HG02938 (cell line): ENCODE results near the gene MAPRE3.

Experiments used
- ATAC-seq: cut with Tn5 transposase; IDR thresholded peaks from one replicate; pipeline ENCODE4 v1.9.1; 2021; ENCODE audit warnings: mild to moderate bottlenecking, moderate library complexity; ENCODE audit not compliant: unreplicated experiment

MAPRE3 gene

DNA sequence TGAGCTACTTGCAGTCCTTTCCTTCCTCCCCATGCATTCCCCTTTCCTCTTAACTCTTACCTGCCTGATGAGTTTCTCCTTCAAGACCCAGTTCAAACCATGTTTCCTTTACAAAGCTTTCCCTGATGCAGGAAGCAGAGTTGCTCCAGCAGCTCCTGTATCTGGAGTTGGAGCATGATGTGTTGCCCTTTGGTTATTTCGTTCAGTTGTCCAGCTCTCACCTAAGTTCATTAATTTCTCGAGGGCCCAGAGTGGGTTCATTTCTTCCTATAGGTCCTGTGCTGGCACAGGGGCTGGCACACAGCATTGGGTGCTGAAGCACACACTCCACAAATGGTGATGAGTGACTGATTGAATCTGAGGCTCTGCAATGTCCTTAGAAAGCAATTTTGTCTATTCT, 39.3 kb downstream of the MAPRE3 start:
- no peak for ATAC-seq

DNA sequence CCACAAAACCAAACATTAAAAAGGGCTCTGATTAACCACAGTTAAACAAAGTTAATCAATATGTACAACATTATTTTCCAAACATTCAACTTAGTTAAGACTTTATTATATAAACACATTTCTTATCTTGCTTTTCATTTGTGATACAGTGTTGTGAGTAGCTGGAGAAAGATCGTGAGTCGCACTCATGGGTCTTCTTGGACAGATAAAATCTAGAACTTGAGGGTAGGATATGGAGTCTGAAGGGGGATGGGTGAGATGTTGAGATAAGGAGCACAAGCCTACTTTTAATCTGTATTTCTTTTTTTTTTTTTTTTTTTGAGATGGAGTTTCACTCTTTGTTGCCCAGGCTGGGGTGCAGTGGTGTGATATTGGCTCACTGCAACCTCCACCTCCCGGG, 39.7 kb downstream of the MAPRE3 start:
- ATAC-seq: no peak

DNA sequence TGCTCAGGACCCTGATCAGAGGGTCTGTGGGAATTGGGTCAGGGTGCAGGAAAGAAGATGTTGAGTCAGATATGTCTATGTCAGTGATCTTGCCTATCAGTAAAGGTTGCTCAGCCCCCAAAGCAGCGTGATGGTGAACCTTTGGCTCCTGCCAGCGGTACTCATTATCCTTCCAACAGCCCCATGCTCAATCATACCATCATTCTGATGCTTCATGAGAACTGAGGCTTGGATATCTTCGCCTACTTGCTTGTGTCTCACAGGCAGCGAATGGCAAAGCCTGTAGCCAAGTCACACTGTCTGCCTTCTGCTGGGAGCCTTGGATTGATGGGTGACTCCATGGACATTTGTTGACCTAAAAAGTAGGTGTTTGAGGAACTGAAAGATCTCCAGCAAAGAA, 43.3 kb downstream of the MAPRE3 start:
- no peak for ATAC-seq

DNA sequence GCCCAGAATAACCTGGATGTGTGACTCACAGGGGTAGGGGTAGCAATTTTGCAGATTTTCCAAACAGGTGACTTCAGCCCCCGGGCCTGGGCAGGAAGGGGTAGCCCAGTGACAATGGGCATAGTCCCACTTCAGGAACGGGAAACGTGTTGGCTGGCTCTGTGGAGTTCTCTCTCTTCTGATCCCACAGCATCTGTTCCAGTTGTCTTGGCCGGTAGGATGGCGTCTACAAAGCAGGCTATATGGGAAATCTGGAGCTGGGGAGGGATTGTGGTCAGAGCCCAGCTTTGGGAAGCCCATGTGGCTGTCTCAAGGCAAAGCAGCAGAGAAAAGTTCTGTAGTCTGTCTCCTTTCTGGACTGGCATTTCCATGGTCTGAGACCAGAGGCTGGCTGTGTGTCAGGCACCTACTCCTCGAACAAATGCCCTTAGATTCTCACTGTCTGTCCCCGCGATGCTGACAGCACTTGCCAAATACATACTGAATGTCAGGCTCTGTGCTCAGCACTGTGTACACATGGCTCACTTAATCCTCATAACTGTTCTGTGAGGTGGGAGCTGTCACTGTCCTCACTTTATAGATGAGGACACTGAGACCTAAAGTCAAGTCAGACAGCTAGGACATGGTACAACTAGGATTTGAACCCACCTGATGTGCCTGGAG, 44.5 kb downstream of the MAPRE3 start:
- no peak for ATAC-seq

DNA sequence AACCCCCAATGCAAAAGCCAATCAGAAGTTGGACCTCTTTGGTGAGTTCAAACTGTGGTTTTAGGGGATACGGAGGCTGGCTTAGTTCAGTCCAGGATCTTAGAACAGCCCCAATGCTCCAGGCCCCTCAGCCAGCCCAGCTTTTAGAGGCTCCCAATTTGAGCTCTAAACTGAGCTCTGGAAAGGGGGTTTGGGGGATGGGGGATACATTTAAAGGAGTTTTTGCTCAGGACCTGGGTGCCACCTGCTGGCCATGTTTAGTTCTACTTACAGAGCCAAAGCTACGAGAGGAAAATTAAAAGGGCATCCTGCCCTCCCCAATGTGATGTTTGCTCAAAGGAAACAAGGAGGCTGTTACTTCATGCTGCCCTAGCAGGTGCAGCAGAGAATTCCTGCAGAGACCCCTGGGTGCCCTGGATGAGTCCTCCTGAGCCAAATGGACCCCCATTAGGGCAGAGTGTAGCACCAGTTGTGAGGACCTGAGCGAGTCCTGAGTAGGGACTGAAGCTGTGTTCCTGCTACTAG, 46.4 kb downstream of the MAPRE3 start:
- ATAC-seq: no peak

DNA sequence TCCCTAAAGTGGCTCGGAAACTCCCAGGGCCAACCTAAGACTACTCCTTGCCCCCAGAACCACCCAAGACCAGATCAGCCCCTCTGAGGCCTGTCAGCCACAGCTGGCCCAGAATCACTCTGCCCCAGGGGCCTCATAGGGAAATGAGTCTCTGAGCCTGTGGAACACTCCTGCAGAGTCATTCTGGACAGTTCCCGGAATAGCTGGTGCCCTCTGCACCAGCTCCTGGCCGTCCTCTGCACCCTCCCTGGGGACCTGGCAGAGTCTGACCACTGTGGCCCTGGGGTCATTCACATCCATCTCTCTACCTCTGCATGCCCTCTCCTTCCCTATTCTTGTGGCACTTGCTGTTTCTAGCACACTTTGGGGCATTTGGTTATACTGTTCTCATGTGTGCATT, 47.7 kb downstream of the MAPRE3 start:
- no peak for ATAC-seq

DNA sequence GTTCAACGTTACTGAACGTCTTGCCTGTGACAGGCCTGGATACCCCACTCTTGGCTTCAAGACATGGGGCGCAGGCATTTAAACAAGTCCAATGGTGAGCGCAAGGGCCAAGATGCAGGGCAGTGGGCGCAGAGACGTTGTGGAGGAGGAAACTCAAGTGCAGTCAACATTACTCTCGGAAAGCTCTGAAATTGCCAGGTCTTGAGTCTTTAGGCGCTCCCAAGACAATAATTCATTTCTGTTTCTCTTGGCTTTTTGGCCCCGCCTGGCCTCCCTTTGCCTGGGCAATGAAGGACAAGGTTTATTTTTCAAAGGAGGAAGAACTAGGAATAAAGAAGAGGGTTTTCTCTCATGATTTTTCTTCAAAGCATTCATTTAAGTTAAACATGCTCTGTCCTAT, 49.0 kb downstream of the MAPRE3 start:
- ATAC-seq: no peak

DNA sequence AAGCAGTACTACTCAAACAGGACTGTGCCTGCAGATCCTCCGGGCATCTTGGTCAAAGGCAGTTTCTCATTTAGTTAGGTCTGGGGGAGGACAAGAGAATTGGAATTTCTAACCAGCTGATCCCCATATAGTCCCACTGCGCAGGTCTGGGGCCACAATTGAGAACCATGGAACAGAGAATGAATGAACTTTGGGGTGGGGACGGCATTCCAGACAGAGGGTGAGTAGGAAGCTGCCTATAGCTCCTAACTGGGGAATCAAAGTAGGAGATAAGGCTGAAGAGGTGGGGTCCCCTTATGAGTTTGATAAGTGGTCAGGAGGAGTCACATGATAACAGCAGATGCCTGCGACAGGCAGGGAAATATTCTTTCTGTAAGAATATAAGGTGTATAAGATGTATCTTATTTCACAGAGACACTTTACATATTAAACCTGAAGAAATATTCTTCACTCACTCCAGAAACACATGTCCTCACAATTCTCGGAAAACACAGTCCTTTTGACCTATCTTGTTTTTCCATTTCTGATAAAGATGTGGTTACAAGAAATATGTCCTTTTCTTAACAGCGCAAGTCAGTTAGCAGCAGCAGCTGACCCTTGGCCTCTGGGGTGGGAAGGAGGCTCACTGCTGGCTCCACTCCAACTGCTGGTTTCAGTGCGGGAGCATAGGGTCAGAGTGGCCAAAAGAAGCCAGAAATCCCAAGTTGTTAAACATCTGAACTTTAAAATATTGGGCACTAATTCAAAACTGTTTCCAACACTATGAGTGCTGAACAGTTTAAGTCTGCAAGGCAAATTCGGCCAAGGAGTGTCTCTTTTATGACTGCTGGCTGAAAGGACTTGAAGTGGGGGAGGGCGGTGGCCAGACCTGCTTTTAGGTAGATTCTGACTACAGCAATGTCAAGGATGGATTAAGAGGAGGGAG, 49.8 kb downstream of the MAPRE3 start:
- no peak for ATAC-seq

DNA sequence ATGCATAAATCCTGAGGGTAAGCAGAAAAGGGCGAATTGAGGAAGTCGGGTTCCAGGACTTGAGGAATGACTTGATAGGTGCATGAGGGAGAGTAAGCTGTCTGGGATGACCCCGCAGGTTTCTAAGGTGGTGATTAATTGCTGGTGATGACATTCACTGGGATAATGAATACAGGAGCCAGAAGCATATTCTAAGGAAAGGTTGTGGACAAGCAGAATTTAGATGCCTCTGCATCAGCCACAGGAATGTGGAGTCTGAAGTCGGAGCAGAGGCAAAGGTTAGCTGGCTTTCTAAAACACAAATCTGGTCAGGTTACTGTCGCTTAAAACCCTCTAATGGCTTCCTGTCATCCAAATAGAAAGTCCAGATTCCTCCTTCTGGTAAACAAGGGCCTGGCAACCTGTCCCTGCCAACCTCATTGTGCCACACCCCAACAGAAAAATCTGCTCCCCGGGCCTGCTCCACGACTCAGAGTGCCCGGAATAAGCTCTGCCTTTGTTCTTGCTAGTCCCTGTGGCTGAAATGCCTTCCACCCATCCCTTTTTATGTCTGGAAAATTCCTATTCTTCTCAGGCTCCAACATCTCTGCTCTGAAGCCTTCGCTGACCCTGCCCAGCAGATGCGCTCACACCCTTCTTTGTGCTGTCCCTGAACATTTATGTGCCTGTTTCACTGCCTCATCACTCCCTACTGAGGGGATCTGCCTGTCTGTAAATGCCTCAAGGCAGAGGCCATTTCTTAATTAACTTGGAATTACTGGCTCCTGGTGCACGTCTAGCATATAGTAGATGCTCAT, 51.0 kb downstream of the MAPRE3 start:
- ATAC-seq: no peak

DNA sequence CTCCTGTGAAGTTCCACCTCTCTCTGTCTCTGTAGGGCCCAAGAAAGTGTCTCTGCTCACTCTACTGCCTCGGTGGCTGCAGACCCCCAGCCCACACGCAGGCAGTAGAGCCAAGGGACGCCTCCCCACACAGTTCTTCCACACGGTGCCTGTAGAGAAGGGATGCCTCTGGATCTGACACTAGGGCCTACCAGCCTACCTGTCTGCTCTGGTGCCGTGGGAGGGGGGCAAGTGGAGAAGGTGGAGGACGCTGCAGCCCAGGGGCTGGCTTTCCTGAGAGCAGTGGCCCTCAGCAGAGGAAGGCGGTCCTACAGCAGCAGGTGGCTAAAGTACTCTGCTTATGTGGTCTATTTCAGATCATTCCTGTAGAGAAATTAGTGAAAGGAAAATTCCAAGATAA, 53.3 kb downstream of the MAPRE3 start:
- no peak for ATAC-seq

DNA sequence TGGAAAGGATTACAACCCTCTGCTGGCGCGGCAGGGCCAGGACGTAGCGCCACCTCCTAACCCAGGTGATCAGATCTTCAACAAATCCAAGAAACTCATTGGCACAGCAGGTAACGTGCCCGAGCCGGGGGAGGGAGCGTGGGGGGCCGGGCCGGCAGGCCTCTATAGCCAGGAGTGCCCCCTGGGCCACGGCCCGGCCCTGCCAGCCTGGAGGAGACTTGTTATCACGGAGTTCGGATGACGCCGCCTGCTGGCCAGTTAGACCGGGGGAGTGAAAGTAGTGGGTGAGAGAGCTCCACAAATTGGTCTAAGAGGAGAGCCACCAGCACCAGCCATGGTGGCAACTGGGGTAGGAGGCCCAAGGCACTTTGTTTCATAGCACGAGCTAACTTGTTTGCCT, 53.8 kb downstream of the MAPRE3 start:
- ATAC-seq: no peak

DNA sequence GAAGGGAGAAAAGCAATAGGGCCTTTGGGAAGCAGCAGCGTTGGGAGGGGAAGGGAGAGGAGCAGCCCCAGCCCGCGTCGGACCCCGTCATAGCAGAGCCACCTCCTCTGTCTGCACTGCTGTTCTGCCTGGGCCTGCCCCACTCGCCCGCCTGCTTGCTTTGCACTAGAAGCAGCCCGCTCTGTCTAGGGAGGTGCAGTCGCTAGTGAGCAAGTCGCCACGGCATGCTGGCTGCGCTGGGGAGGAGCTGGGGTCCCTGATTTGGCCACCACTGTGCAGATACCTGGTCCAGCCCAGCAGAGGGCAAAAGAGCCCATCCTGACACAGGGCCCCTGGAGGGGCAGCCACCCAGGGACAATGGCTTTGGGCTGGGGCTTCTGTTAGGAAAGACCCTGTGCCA, 54.4 kb downstream of the MAPRE3 start:
- ATAC-seq: no peak

DNA sequence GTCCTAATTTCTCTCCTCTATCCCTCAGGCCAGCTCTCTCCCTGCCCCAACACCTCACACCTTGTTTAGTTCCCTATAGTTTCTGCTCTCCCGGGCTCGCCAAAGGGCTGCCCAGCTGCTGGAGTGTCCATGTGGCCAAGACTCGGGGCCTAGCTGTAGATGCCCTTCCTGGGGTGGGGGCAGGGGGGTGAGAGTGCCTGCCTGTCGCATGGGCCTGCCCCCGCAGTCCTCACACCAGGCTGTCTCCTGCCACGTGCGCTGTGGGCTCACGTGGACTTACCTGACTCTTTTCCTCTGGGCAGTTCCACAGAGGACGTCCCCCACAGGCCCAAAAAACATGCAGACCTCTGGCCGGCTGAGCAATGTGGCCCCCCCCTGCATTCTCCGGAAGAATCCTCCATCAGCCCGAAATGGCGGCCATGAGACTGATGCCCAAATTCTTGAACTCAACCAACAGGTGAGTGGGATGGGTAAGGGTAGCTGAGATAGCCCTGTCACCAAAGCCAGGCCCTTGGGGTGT, 54.9 kb downstream of the MAPRE3 start:
- no peak for ATAC-seq

DNA sequence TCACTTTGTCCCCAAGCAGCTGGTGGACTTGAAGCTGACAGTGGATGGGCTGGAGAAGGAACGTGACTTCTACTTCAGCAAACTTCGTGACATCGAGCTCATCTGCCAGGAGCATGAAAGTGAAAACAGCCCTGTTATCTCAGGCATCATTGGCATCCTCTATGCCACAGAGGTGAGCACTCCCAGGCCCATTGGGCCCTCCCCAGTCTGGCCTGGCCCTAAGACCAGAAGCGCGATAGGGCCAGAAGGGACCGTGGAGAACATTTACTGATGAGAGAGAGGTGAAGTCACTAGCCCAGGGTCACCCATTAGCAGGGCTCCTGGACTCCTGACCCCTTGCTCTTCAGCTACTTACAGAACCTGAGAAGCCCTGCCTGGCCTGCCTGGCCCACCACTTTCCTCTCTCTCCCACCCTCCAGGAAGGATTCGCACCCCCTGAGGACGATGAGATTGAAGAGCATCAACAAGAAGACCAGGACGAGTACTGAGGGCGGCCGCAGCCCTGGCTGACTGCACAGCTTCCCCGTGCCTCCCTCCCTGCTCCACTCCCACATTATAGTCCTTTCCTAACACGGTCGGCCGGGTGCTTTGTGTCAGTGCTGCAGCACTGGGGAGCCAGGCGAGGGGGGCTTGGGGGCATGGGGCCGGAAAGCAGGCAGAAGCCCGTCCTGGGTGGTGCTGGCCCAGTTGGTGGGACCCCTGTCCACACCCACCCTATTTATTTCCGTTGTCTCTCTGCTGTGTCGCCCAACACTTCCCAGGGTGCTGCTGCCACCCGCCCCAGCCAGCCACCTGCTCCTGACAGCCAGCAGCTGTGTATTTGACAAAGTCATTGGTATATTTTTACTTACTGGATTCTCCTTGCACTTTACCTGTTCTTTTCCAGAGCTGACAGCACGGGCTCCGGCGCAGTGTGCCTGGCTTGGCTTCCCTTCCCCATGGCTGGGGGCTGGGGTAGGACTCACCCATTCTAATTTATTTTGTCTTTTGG, 55.7 kb downstream of the MAPRE3 start:
- ATAC-seq: no peak

DNA sequence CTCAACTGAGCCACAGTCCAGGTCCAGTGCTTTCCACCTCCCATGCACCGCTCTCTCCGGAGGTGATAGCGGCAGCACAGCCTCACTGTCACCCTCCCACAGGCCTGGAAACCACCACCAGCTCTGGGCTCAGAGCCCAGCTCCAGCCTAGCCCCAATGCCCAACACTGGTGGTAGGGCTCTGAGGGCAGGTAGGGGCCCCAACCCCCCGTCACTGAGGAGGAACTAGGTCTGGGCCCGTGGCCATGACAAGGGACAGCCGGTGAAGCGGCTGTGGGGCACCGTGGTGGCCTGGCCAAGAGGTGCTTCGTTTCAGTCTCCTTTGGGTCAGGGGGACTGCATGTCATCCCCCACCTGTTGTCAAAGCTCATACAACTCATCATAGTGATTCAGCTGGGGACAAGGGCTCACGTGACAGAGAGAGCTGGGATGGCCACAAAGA, 56.8 kb downstream of the MAPRE3 start:
- ATAC-seq: no peak

DNA sequence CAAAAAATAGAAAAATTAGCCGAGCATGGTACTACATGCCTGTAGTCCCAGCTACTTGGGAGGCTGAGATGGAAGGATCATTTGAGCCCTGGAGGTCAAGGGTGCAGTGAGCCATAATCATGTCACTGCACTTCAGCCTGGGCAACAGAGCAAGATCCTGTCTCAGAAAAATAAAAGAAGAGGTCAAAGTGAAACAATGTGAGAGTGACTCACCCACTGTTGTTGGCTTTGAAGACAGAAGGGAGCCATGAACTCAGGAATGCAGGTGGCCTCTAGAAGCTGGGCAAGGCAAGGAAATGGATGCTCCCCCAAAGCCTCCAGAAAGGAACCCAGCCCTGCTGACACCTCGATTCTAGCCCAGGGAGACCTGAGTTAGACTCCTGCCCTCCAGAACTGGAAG, 58.6 kb downstream of the MAPRE3 start:
- ATAC-seq: no peak

DNA sequence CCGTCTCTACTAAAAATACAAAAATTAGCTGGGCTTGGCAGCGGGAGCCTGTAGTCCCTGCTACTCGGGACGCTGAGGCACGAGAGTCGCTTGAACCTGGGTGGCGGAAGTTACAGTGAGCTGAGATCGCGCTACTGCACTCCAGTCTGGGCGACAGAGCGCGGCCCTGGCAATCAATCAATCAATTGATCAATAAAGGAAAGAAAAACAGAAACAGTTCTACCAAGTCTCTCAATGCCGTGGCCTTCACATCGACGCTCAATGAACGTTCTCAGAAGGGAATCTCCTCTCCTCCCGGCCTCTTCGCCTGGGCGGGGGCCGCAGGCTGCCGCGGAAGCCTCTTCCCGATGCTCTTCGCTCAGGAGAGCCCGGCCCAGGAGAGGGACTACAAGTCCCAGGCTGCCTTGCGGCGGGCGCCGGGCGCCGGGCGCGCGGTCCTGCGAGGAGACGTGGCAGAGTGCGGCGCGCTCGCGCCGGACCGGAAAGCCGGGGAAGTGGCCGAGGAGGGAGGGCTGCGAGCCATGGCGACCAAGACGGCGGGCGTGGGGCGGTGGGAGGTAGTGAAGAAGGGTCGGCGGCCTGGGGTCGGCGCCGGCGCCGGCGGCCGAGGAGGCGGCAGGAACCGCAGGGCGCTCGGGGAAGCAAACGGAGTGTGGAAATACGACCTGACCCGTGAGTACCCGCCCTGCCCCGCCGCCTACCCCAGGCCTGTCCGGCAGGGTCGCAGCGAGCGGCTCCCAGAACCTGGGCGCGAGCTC, 62.2 kb downstream of the MAPRE3 start, which contains the start of gene TMEM214:
TSS of gene TMEM214 (plus strand) at position 471 of the 758 bp plus-strand sequence. CDS start at position 522, 51 bp downstream.
- peak; percentile 83 for ATAC-seq

DNA sequence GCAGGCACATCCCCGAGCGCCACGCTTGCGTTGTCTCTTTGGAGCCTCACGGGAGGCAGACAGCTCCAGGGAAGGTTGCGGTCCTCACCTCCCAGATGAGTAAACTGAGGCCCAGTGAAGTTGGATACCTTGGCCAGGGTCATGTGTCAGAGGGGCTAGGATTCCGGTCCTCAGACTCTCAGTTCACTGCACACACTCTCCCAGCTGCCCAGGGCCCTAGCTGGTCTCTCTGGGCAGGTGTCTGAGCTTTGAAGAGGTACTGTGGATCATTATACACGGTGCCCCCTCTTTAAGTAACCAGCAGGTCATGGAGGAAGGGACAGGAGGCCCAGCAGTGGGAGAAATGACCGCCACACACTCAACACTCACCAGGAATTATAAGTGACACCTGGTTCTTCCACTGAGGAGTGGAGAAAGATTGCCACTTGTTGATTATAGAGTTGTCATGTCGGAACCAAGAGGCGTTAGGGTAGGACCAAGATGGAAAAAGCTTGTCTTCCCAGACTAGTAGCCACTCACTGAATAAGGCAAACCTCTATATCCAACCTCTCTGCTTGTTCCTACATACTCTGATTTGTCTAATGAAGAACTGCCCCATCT, 62.9 kb downstream of the MAPRE3 start:
- ATAC-seq: no peak

DNA sequence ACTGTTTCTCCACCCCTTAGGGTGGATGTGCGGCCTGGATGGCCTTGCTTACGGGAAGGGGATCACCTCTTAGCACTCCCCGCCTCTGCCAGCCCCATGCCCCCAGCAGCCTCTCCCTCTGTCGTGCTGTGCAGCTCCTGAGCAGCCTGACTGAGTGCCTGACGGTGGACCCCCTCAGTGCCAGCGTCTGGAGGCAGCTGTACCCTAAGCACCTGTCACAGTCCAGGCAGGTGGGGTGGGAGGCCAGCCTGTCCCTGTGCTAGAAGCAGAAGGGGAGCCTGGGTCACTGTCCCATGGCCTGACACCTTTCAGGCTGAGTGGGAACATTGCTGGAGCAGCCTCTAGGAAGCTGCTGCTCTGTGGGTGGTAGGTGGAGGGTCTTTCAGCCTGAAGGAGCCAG, 67.6 kb downstream of the MAPRE3 start:
- no peak for ATAC-seq
